GM19463 (cell line): ENCODE measurements around the gene HLA-G.
"Not testable (repeated sequence)": the region's sequence is repeated elsewhere in the genome, so short reads cannot be mapped to it uniquely, and the experiment has no call there.

Experiments
- ATAC-seq: cut with Tn5 transposase; IDR thresholded peaks from one replicate; pipeline ENCODE4 v1.9.1; 2021; ENCODE audit warnings: mild to moderate bottlenecking, moderate library complexity; ENCODE audit not compliant: unreplicated experiment

The HLA-G gene

GRCh38 chr6:29827579-29828470, at the start of gene HLA-G:
Gene HLA-G, plus strand, starts transcription at chr6:29827825. Its CDS starts 20 bp downstream, at chr6:29827845.
- ATAC-seq, result no peak

- ATAC-seq, result not testable (repeated sequence)
Measured at GRCh38 chr6:29780019-29780698, 47.5 kb upstream of the HLA-G start.

- ATAC-seq, result no peak
Measured at GRCh38 chr6:29789176-29789575, 38.4 kb upstream of the HLA-G start.

- ATAC-seq, result no peak
Measured at GRCh38 chr6:29790626-29791025, 37.0 kb upstream of the HLA-G start.

GRCh38 chr6:29791162-29791561, 36.5 kb upstream of the HLA-G start:
- ATAC-seq, result no peak

- no peak for ATAC-seq
Measured at GRCh38 chr6:29791786-29792122, 35.9 kb upstream of the HLA-G start.

GRCh38 chr6:29792123-29793035, 35.2 kb upstream of the HLA-G start:
- ATAC-seq, result peak; percentile 47

GRCh38 chr6:29793036-29793356, 34.6 kb upstream of the HLA-G start:
- no peak for ATAC-seq

GRCh38 chr6:29793796-29794195, 33.8 kb upstream of the HLA-G start:
- ATAC-seq, result no peak

GRCh38 chr6:29796026-29796425, 31.6 kb upstream of the HLA-G start:
- ATAC-seq, result no peak

GRCh38 chr6:29797135-29797534, 30.5 kb upstream of the HLA-G start:
- ATAC-seq, result no peak

- ATAC-seq, result no peak
Measured at GRCh38 chr6:29797966-29798365, 29.7 kb upstream of the HLA-G start.

- ATAC-seq, result no peak
Measured at GRCh38 chr6:29800254-29800653, 27.4 kb upstream of the HLA-G start.

GRCh38 chr6:29806387-29806786, 21.2 kb upstream of the HLA-G start:
- ATAC-seq, result no peak

- ATAC-seq, result no peak
Measured at GRCh38 chr6:29809249-29809648, 18.4 kb upstream of the HLA-G start.

- no peak for ATAC-seq
Measured at GRCh38 chr6:29810371-29810770, 17.3 kb upstream of the HLA-G start.

GRCh38 chr6:29811377-29811776, 16.2 kb upstream of the HLA-G start:
- no peak for ATAC-seq

GRCh38 chr6:29813066-29813465, 14.6 kb upstream of the HLA-G start:
- ATAC-seq, result no peak

- no peak for ATAC-seq
Measured at GRCh38 chr6:29813809-29814208, 13.8 kb upstream of the HLA-G start.

GRCh38 chr6:29814379-29815117, 13.1 kb upstream of the HLA-G start:
- no peak for ATAC-seq
